ENCODE measurements around the gene CAMK1G.

The CAMK1G gene

DNA sequence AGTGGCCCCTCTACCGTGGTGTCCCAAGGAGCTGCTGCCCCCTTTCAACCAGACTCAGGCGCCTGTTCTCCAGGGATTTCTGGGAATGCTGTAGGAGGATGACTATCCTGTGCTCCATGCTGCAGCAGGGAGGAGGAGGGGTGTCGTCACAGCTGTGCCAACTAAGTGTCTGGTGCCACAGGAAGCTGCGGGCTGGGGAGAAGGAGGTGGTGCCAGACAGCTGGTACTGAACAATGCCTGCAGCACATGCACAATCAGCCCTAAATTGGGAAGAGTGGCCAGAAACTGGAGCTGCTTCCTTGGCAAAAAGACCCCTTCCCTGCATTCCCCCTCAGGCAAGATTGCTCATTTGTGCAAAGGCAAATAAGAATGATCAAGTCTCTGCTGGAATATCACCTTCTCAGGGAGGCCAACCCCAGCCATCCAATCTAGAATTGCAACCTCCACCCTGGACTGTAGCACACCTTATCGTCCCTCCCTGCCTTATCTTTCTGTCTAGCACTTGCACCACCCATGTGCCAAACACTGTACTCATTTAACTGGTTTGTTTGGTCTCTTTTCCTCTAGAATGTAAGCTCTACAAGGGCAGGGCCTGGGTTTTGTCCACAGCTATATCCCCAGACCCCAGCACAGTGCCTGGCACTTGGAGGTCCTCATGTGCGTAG lies 35.4 kb downstream of the CAMK1G start:
- TF ChIP-seq EZH2phosphoT487 (conservative IDR thresholded peaks at IDR 0.05; ENCODE audit: low read length): no peak
- TF ChIP-seq, protein P1, sequence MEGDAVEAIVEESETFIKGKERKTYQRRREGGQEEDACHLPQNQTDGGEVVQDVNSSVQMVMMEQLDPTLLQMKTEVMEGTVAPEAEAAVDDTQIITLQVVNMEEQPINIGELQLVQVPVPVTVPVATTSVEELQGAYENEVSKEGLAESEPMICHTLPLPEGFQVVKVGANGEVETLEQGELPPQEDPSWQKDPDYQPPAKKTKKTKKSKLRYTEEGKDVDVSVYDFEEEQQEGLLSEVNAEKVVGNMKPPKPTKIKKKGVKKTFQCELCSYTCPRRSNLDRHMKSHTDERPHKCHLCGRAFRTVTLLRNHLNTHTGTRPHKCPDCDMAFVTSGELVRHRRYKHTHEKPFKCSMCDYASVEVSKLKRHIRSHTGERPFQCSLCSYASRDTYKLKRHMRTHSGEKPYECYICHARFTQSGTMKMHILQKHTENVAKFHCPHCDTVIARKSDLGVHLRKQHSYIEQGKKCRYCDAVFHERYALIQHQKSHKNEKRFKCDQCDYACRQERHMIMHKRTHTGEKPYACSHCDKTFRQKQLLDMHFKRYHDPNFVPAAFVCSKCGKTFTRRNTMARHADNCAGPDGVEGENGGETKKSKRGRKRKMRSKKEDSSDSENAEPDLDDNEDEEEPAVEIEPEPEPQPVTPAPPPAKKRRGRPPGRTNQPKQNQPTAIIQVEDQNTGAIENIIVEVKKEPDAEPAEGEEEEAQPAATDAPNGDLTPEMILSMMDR (IDR thresholded peaks at IDR 0.05; ENCODE audit: insufficient read depth, low read length, poor library complexity, severe bottlenecking): no peak
- no peak overlapping the region for H3K27ac ChIP-seq (ENCODE audit: low read depth, low read length)
- no peak overlapping the region for H3K9ac ChIP-seq (ENCODE audit: low read length)
- H3K79me2 ChIP-seq (ENCODE audit: insufficient read depth, low read length): no peaks in the 10 kb centered on the region
- no peak overlapping the region for H3K4me3 ChIP-seq (ENCODE audit: insufficient read depth, low read length, poor library complexity, severe bottlenecking)
- no peaks in the 10 kb centered on the region for H3F3A ChIP-seq (ENCODE audit: insufficient read depth)
- no peaks in the 10 kb centered on the region for H3K27me3 ChIP-seq (ENCODE audit: low read length)
- no peaks in the 10 kb centered on the region for H4K20me1 ChIP-seq (ENCODE audit: low read depth, low read length)
- no peaks in the 10 kb centered on the region for H3K36me3 ChIP-seq (ENCODE audit: low read length)
- H3K9me2 ChIP-seq (replicated peaks; ENCODE audit: insufficient read depth, low read length): no peaks in the 10 kb centered on the region
- no peak overlapping the region for H2AFZ ChIP-seq (ENCODE audit: low read depth, low read length, severe bottlenecking)
- H3K9me3 ChIP-seq (ENCODE audit: insufficient read depth, low read length): no peaks in the 10 kb centered on the region
- H3K4me2 ChIP-seq (ENCODE audit: low read depth, low read length, poor library complexity, severe bottlenecking): no peak overlapping the region

DNA sequence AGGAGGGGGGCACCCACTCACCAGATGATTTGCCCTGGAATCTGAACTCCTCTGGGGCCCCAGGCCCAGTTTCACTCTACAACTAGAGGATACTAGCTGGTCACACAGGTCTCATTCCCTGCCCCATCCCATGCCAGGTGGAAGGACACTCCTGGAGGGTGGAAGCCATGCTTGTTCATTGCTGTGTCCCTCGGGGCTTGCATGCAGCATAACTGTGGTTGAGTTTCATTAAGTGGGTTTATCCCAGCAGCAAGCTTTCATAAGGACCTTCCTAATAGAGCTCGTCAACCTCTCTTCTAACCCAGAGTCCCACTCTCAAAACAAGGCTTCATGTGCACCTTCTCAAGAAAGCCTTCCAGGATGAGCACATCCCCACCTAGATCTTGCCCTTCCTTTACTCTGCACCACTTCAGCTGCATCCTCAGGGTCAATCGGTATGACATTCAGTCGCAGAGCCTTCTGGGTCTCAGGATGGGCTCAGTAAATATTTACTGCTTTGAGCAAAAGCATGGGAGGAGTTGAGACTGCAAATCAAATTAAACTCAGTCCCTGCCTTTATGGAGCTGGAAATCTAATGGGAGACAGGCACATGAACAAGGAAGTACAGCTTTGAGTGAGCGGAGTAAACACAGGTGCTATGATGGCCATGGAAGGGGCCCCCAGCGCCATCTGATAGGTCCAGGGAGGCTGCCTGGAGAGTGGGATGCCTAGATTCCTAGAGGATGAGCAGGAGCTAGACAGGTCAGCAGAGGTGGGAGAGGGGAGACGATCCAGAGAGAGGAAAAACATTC lies 36.4 kb downstream of the CAMK1G start:
- H3K27me3 ChIP-seq (ENCODE audit: low read length): no peaks in the 10 kb centered on the region
- no peak overlapping the region for H3K4me3 ChIP-seq (ENCODE audit: insufficient read depth, low read length, poor library complexity, severe bottlenecking)
- H3K4me2 ChIP-seq (ENCODE audit: low read depth, low read length, poor library complexity, severe bottlenecking): no peak overlapping the region
- H3F3A ChIP-seq (ENCODE audit: insufficient read depth): no peaks in the 10 kb centered on the region
- no peaks in the 10 kb centered on the region for H4K20me1 ChIP-seq (ENCODE audit: low read depth, low read length)
- no peak overlapping the region for H2AFZ ChIP-seq (ENCODE audit: low read depth, low read length, severe bottlenecking)
- H3K27ac ChIP-seq (ENCODE audit: low read depth, low read length): no peak overlapping the region
- TF ChIP-seq EZH2phosphoT487 (conservative IDR thresholded peaks at IDR 0.05; ENCODE audit: low read length): no peak
- TF ChIP-seq, protein P1 (IDR thresholded peaks at IDR 0.05; ENCODE audit: insufficient read depth, low read length, poor library complexity, severe bottlenecking): no peak
- no peak overlapping the region for H3K9ac ChIP-seq (ENCODE audit: low read length)
- H3K9me3 ChIP-seq (ENCODE audit: insufficient read depth, low read length): no peaks in the 10 kb centered on the region
- no peaks in the 10 kb centered on the region for H3K36me3 ChIP-seq (ENCODE audit: low read length)
- no peaks in the 10 kb centered on the region for H3K79me2 ChIP-seq (ENCODE audit: insufficient read depth, low read length)
- H3K9me2 ChIP-seq (replicated peaks; ENCODE audit: insufficient read depth, low read length): no peaks in the 10 kb centered on the region

DNA sequence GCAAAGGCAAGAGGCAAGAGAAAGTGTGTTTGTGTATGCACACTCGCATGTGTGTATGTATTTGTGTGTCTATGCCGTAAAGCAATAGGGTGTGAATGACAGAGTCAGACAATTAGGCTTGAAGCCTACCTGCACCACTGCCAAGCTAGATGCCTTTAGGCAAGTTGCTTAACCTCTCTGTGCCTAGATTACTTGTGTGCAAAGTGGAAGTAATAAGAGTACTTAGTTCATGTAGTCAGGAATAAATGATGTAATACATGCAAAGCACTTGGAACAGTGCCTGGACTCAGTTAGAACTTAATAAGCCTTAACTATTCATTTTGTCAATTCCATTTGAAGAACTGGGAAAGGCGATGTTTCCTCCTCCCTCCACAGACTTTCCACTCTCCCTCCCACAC lies 37.0 kb downstream of the CAMK1G start:
- no peak overlapping the region for H2AFZ ChIP-seq (ENCODE audit: low read depth, low read length, severe bottlenecking)
- no peak overlapping the region for H3K4me2 ChIP-seq (ENCODE audit: low read depth, low read length, poor library complexity, severe bottlenecking)
- H3K36me3 ChIP-seq (ENCODE audit: low read length): no peaks in the 10 kb centered on the region
- H3K9me3 ChIP-seq (ENCODE audit: insufficient read depth, low read length): no peaks in the 10 kb centered on the region
- H3K9me2 ChIP-seq (replicated peaks; ENCODE audit: insufficient read depth, low read length): no peaks in the 10 kb centered on the region
- H3K27me3 ChIP-seq (ENCODE audit: low read length): no peaks in the 10 kb centered on the region
- TF ChIP-seq, protein P1 (IDR thresholded peaks at IDR 0.05; ENCODE audit: insufficient read depth, low read length, poor library complexity, severe bottlenecking): no peak
- TF ChIP-seq EZH2phosphoT487 (conservative IDR thresholded peaks at IDR 0.05; ENCODE audit: low read length): no peak
- H3K27ac ChIP-seq (ENCODE audit: low read depth, low read length): no peak overlapping the region
- no peaks in the 10 kb centered on the region for H3K79me2 ChIP-seq (ENCODE audit: insufficient read depth, low read length)
- H3F3A ChIP-seq (ENCODE audit: insufficient read depth): no peaks in the 10 kb centered on the region
- H3K9ac ChIP-seq (ENCODE audit: low read length): no peak overlapping the region
- H4K20me1 ChIP-seq (ENCODE audit: low read depth, low read length): no peaks in the 10 kb centered on the region
- no peak overlapping the region for H3K4me3 ChIP-seq (ENCODE audit: insufficient read depth, low read length, poor library complexity, severe bottlenecking)
